GM12878 (cell line): ENCODE results near the gene SUSD1. TPM values are rescaled to one million over a fixed set of nuclear protein-coding genes. Genes with fewer than 3 reads are reported as not detected.

Experiments used
- ATAC-seq: fragments of 200-7000 bp; cut with Tn5 transposase; 3 replicates; pipeline ENCODE4 v1.9.1; 2020; ENCODE audit warnings: mild to moderate bottlenecking, moderate library complexity
- BruUV-seq: library from RNA; stranded (reverse); fragments of 400-500 nt; replicated peaks from 2 replicates; lab custom pipeline; 2021; lab: Mats Ljungman, UMichigan
- CTCF ChIA-PET: fragments of 300-600 bp; sonication (Branson Sonifier 250); formaldehyde crosslinking; extraction: SDS; loops from one replicate; lab custom pipeline; 2021; ENCODE audit warnings: inconsistent platforms; lab: Yijun Ruan, JAX
- POLR2A ChIA-PET: fragments of 350-600 bp; formaldehyde crosslinking; extraction: SDS; loops from one replicate; lab custom pipeline; 2021; ENCODE audit warnings: inconsistent platforms; lab: Charles Lee
- RAD21 ChIA-PET: fragments of 300-600 bp; sonication (Branson Sonifier 250); formaldehyde crosslinking; loops from one replicate; lab custom pipeline; 2023; ENCODE audit warnings: antibody characterized with exemption; ENCODE audit not compliant: unreplicated experiment; lab: Charles Lee
- SMC1A ChIA-PET: fragments of 300-600 bp; sonication (Branson Sonifier 250); formaldehyde crosslinking; loops from one replicate; lab custom pipeline; 2023; ENCODE audit not compliant: unreplicated experiment, uncharacterized antibody; lab: Charles Lee
- DNase-seq: peaks from one replicate; pipeline ENCODE4 v3.0.0-alpha.2; 2011; ENCODE audit warnings: low read depth, low spot score
- FAIRE-seq: peaks from 3 replicates; lab custom pipeline; 2011; peaks lifted over from hg19 to GRCh38; lab: Jason Lieb, UNC
- H2AFZ ChIP-seq: 2 replicates; pipeline ENCODE4 v1.6.0; 2011; ENCODE audit warnings: low read depth, low read length, control low read depth; ENCODE audit not compliant: control insufficient read depth
- H3K27ac ChIP-seq: 2 replicates; pipeline ENCODE4 v1.5.1; 2011; ENCODE audit warnings: control low read depth; ENCODE audit not compliant: control insufficient read depth, insufficient read depth
- H3K27me3 ChIP-seq, 2 experiments: replicated peaks in 1 of 2; 2 replicates each; pipeline versions ENCODE4 v1.6.0 to v1.6.1; 2011; ENCODE audit warnings: low read length in 1 of 2; ENCODE audit not compliant: control insufficient read depth in 2 of 2, insufficient read depth in 2 of 2
- H3K36me3 ChIP-seq, 2 experiments: 2 replicates each; pipeline ENCODE4 v1.5.1; 2011; ENCODE audit warnings: low read length in 1 of 2; ENCODE audit not compliant: control insufficient read depth in 2 of 2, insufficient read depth in 2 of 2
- H3K4me1 ChIP-seq: 2 replicates; pipeline ENCODE4 v1.6.1; 2011; ENCODE audit warnings: mild to moderate bottlenecking, low read length, moderate library complexity, mixed read lengths; ENCODE audit not compliant: control insufficient read depth, insufficient read depth
- H3K4me2 ChIP-seq: 2 replicates; pipeline ENCODE4 v1.6.0; 2011; ENCODE audit warnings: control low read depth; ENCODE audit not compliant: control insufficient read depth, insufficient read depth
- H3K4me3 ChIP-seq: fragments of 200-600 bp; sonication (generic); 2 replicates; pipeline ENCODE4 v1.5.1; 2016
- H3K79me2 ChIP-seq: 2 replicates; pipeline ENCODE4 v1.6.0; 2011; ENCODE audit warnings: low read length; ENCODE audit not compliant: control insufficient read depth, insufficient read depth
- H3K9ac ChIP-seq: 2 replicates; pipeline ENCODE4 v1.8.0; 2011; ENCODE audit warnings: low read length, control low read depth, mixed read lengths; ENCODE audit not compliant: control insufficient read depth, insufficient read depth
- H3K9me3 ChIP-seq: replicated peaks from 3 replicates; pipeline ENCODE4 v1.5.1; 2011; ENCODE audit warnings: mild to moderate bottlenecking, low read length; ENCODE audit not compliant: control insufficient read depth, insufficient read depth
- H4K20me1 ChIP-seq: 2 replicates; pipeline ENCODE4 v1.6.0; 2011; ENCODE audit not compliant: control insufficient read depth, insufficient read depth
- EZH2 ChIP-seq: IDR thresholded peaks from 2 replicates; pipeline ENCODE4 v1.6.1; 2012; ENCODE audit warnings: low read depth, mild to moderate bottlenecking, control low read depth, inconsistent platforms, low read length, borderline replicate concordance; ENCODE audit not compliant: control insufficient read depth
- HDAC6 ChIP-seq: fragments of 200-600 bp; sonication (generic); IDR thresholded peaks from one replicate; pipeline ENCODE4 v1.8.0; 2017; ENCODE audit warnings: antibody characterized with exemption; ENCODE audit not compliant: unreplicated experiment
- HSF1 ChIP-seq: fragments of 150-350 bp; IDR thresholded peaks from 2 replicates; pipeline ENCODE4 v1.6.1; 2014; ENCODE audit warnings: mild to moderate bottlenecking, low read depth, low read length
- MLLT1 ChIP-seq: fragments of 450-650 bp; IDR thresholded peaks from 2 replicates; pipeline ENCODE4 v1.6.1; 2016; ENCODE audit warnings: mild to moderate bottlenecking
- PAX5 ChIP-seq: IDR thresholded peaks from 2 replicates; pipeline ENCODE4 v1.6.1; 2011; ENCODE audit warnings: low read depth, low read length, borderline replicate concordance
- PBX3 ChIP-seq: IDR thresholded peaks from 2 replicates; pipeline ENCODE4 v1.6.1; 2011; ENCODE audit warnings: mild to moderate bottlenecking, low read depth, low read length, moderate library complexity; ENCODE audit not compliant: insufficient replicate concordance
- POLR2A ChIP-seq: IDR thresholded peaks from 2 replicates; pipeline ENCODE4 v1.6.1; 2011; ENCODE audit warnings: low read depth, mild to moderate bottlenecking, low read length
- SIX5 ChIP-seq: IDR thresholded peaks from 2 replicates; pipeline ENCODE4 v1.6.1; 2011; ENCODE audit warnings: mild to moderate bottlenecking, low read depth, low read length, moderate library complexity; ENCODE audit not compliant: severe bottlenecking
- SMAD1 ChIP-seq: fragments of 450-650 bp; IDR thresholded peaks from 2 replicates; pipeline ENCODE4 v1.6.1; 2018; ENCODE audit warnings: mild to moderate bottlenecking, low read depth; ENCODE audit not compliant: partially characterized antibody
- SMARCA5 ChIP-seq: fragments of 450-650 bp; IDR thresholded peaks from 2 replicates; pipeline ENCODE4 v1.6.1; 2017; ENCODE audit warnings: mild to moderate bottlenecking
- YBX1 ChIP-seq: fragments of 450-650 bp; IDR thresholded peaks from 2 replicates; pipeline ENCODE4 v1.6.1; 2016; ENCODE audit warnings: antibody characterized with exemption
- ZBTB11 ChIP-seq: fragments of 450-650 bp; formaldehyde crosslinking; IDR thresholded peaks from 2 replicates; pipeline ENCODE4 v1.5.0; 2022; ENCODE audit warnings: mild to moderate bottlenecking, missing genetic modification characterization
- WGBS: methylation state at CpG from one replicate; pipeline ENCODE4 v1.1.6; 2016; ENCODE audit warnings: low lambda C conversion rate; ENCODE audit not compliant: insufficient replicate concordance, insufficient coverage; ENCODE audit errors: missing lambda C conversion rate; 5-methylcytosine and 5-hydroxymethylcytosine counted together
- in situ Hi-C: fragments of 300-500 bp; cut with MboI; formaldehyde crosslinking; loops from 9 replicates; pipeline ENCODE4 v1.14.3; 2018; ENCODE audit warnings: mixed read lengths
- intact Hi-C: fragments of 100-400 bp; cut with micrococcal nuclease; formaldehyde crosslinking; loops from one replicate; pipeline ENCODE4 v1.14.2; 2022; ENCODE audit not compliant: unreplicated experiment
- polyA plus RNA-seq, 11 experiments: library from polyadenylated mRNA; depleted of rRNA in 4 of 11; unstranded in 6 of 11; stranded (reverse) in 5 of 11; fragments of >200 nt; fragmentation: Nextera tagmentation in 4 of 11; fragmentation: Illumina TruSeq in 1 of 11; extraction: Ambion mirVana in 4 of 11; extraction: Trizol in 1 of 11; gene quantifications; 1 replicate in 1 of 11; 2 replicates in 10 of 11; pipeline versions ENCODE4 v1.2.1 to v1.2.3, GENCODE V29; 2011 to 2016; ENCODE audit warnings: inconsistent platforms in 2 of 11, missing spikeins in 2 of 11, low read depth in 1 of 11
- total RNA-seq, 4 experiments: library from RNA; depleted of rRNA in 3 of 4; stranded (reverse); fragments of >200 nt in 3 of 4; fragmentation: Illumina TruSeq in 1 of 4; extraction: Trizol in 1 of 4; gene quantifications; 2 replicates each; pipeline versions ENCODE4 v1.2.1 to v1.2.3, GENCODE V29; 2013 to 2021

SUSD1 gene
- total and polyA plus RNA-seq, 10 of the 15 experiments (the other 5 are each of a cell fraction or from before 2014, with no cell fraction given): 6.7 to 20.8 (median 13.2) TPM

- TF ChIP-seq SMAD1: peak; percentile 52
- TF ChIP-seq SMARCA5: no peak
- no peak for TF ChIP-seq YBX1
- TF ChIP-seq PAX5: no peak; the same call in none of the 2 replicates
- TF ChIP-seq MLLT1: peak; percentile 59; the same call in 1 of the 2 replicates
- TF ChIP-seq, all 136 proteins: peak for 40
Observed at GRCh38 chr9:112037281-112038016, 137.6 kb downstream of the SUSD1 start (continued).

GRCh38 chr9:112035166-112035826, 139.8 kb downstream of the SUSD1 start:
- Histone ChIP-seq H3K27ac (peak overlapping the region; percentile 97), H3K27me3 (no peaks in the 10 kb centered on the region), H3K9ac (peak overlapping the region; percentile 24), H3K4me1 (peaks cover 69% of the 10 kb centered on the region), H2AFZ (peak overlapping the region; percentile 33), H4K20me1 (no peaks in the 10 kb centered on the region), H3K79me2 (peaks cover 6% of the 10 kb centered on the region), H3K9me3 (no peaks in the 10 kb centered on the region; the same call in 2 of the 3 replicates), H3K36me3 (no peaks in the 10 kb centered on the region), H3K4me2 (peak overlapping the region; percentile 34; the same call in 1 of the 2 replicates), H3K4me3 (no peak overlapping the region)
- ChIA-PET SMC1A (interaction anchor here (0.6 to 14.5 kb wide), 27 partner anchors 8 to 1479 kb away, joined by 3 to 313 read pairs (median 5); no protein-coding TSS in a partner anchor), CTCF (interaction anchor here (0.9 to 4.8 kb wide), 17 partner anchors 14 to 120 kb away, joined by 3 to 41 read pairs (median 4); no protein-coding TSS in a partner anchor), POLR2A (interaction anchor here (0.5 to 10.9 kb wide), 18 partner anchors 10 to 321 kb away, joined by 3 to 158 read pairs (median 6); no protein-coding TSS in a partner anchor), RAD21 (interaction anchor here (0.8 to 14.7 kb wide), 19 partner anchors 8 to 138 kb away, joined by 3 to 339 read pairs (median 7); partner anchors contain the start of gene UGCG)
- TSS peak; percentile 46 for BruUV-seq
- 40% methylated on average over 6 of the region's 6 CpGs for WGBS
- FAIRE-seq (no peak), ATAC-seq (no peak), DNase-seq (no peak)
- intact Hi-C loops (no loop called here), in situ Hi-C loops (no loop called here)
- TF ChIP-seq HDAC6 (no peak), EZH2 (no peak), PBX3 (no peak), ZBTB11 (CRISPR knock-in tag) (peak; percentile 22; the same call in 1 of the 2 replicates), HSF1 (no peak), SIX5 (no peak), POLR2A (no peak)
